Muscle layer of duodenum (tissue), 2 donors: ENCODE results near the gene ZNF593.

ENCODE experiments used
- H3K27ac ChIP-seq: one replicate; pipeline ENCODE4 v1.7.0; 2013; ENCODE audit warnings: mild to moderate bottlenecking, low read length
- H3K27me3 ChIP-seq: one replicate; pipeline ENCODE4 v1.7.0; 2013; ENCODE audit warnings: low read depth, mild to moderate bottlenecking, control low read depth, low read length
- H3K36me3 ChIP-seq, 2 donors: one replicate each; pipeline ENCODE4 v1.7.0; 2013; ENCODE audit warnings: low read length in 2 of 2, control low read depth in 1 of 2, mild to moderate bottlenecking in 1 of 2; ENCODE audit not compliant: insufficient read depth in 2 of 2, control insufficient read depth in 1 of 2
- H3K4me1 ChIP-seq, 2 donors: one replicate each; pipeline ENCODE4 v1.7.0; 2013; ENCODE audit warnings: low read length in 2 of 2, mild to moderate bottlenecking in 2 of 2, control low read depth in 1 of 2, moderate library complexity in 1 of 2; ENCODE audit not compliant: insufficient read depth in 2 of 2, control insufficient read depth in 1 of 2
- H3K4me3 ChIP-seq, 2 donors: one replicate each; pipeline ENCODE4 v1.7.0; 2013; ENCODE audit warnings: low read length in 2 of 2, low read depth in 1 of 2, mild to moderate bottlenecking in 1 of 2
- H3K9me3 ChIP-seq, 2 donors: one replicate each; pipeline ENCODE4 v1.7.0; 2013; ENCODE audit warnings: low read length in 2 of 2, control low read depth in 1 of 2, mild to moderate bottlenecking in 1 of 2; ENCODE audit not compliant: control insufficient read depth in 1 of 2
- donor health status: healthy.

Gene ZNF593

GRCh38 chr1:26164036-26164860, 5.5 kb upstream of the ZNF593 start:
- H3K27ac ChIP-seq, result no peak overlapping the region

GRCh38 chr1:26164861-26165842, 4.6 kb upstream of the ZNF593 start:
- no peak overlapping the region for H3K27ac ChIP-seq
- no peaks in the 10 kb centered on the region for H3K27me3 ChIP-seq
- peaks cover 4 to 25% of the 10 kb centered on the region in 2 donors for H3K4me1 ChIP-seq
- H3K36me3 ChIP-seq, result no peaks in the 10 kb centered on the region
- H3K4me3 ChIP-seq, result peak overlapping the region in 1 of 2 donors; percentile 56
- H3K9me3 ChIP-seq, result no peaks in the 10 kb centered on the region

More at GRCh38 chr1:26164036-26164860, 5.5 kb upstream of the ZNF593 start:
- Histone ChIP-seq H3K4me3 (peak overlapping the region; percentile 21 to 56), H3K9me3 (no peaks in the 10 kb centered on the region), H3K4me1 (peaks cover 2 to 21% of the 10 kb centered on the region in 2 donors), H3K36me3 (no peaks in the 10 kb centered on the region), H3K27me3 (no peaks in the 10 kb centered on the region)

- Histone ChIP-seq H3K27me3 (no peaks in the 10 kb centered on the region), H3K27ac (no peak overlapping the region), H3K4me3 (no peak overlapping the region), H3K9me3 (no peaks in the 10 kb centered on the region), H3K36me3 (no peaks in the 10 kb centered on the region), H3K4me1 (peaks cover 10 to 31% of the 10 kb centered on the region in 2 donors)
Measured at GRCh38 chr1:26166719-26167281, 2.9 kb upstream of the ZNF593 start.

- Histone ChIP-seq H3K9me3 (no peaks in the 10 kb centered on the region), H3K4me1 (peaks cover 10 to 26% of the 10 kb centered on the region in 2 donors), H3K27ac (peak within 1 kb of the TSS; percentile 72)
Measured at GRCh38 chr1:26168410-26169197, 1.1 kb upstream of the ZNF593 start, which contains the start of gene C1orf232. Gene C1orf232, minus strand, starts transcription at chr1:26168963. Its CDS starts 464 bp downstream, at chr1:26168499.

GRCh38 chr1:26169198-26169554, 532 bp upstream of the ZNF593 start:
- no peaks in the 10 kb centered on the region for H3K36me3 ChIP-seq
- H3K9me3 ChIP-seq, result no peaks in the 10 kb centered on the region
- H3K4me1 ChIP-seq, result peaks cover 10 to 22% of the 10 kb centered on the region in 2 donors
- H3K27ac ChIP-seq, result peak overlapping the region; percentile 3
- H3K4me3 ChIP-seq, result peak overlapping the region; percentile 79 to 89
- no peaks in the 10 kb centered on the region for H3K27me3 ChIP-seq

More at GRCh38 chr1:26168410-26169197, 1.1 kb upstream of the ZNF593 start, which contains the start of gene C1orf232:
- Histone ChIP-seq H3K36me3 (no peaks in the 10 kb centered on the region), H3K4me3 (peak within 1 kb of the TSS; percentile 79 to 89), H3K27me3 (no peaks in the 10 kb centered on the region)

- Histone ChIP-seq H3K27ac (peak overlapping the region; percentile 72), H3K36me3 (no peaks in the 10 kb centered on the region), H3K4me1 (peaks cover 10 to 22% of the 10 kb centered on the region in 2 donors)
Measured at GRCh38 chr1:26170472-26170821, 739 bp downstream of the ZNF593 start.

GRCh38 chr1:26171084-26172072, 1.7 kb downstream of the ZNF593 start, which contains the start of gene ZNF593OS:
Gene ZNF593OS, minus strand, starts transcription at chr1:26171832. Its CDS starts 171 bp downstream, at chr1:26171661.
- H3K9me3 ChIP-seq, result no peaks in the 10 kb centered on the region
- H3K4me3 ChIP-seq, result peak within 1 kb of the TSS; percentile 79 to 89
- no peak within 1 kb of the TSS for H3K27ac ChIP-seq
- H3K36me3 ChIP-seq, result no peaks in the 10 kb centered on the region
- peaks cover 10 to 22% of the 10 kb centered on the region in 2 donors for H3K4me1 ChIP-seq
- no peaks in the 10 kb centered on the region for H3K27me3 ChIP-seq

More at GRCh38 chr1:26170472-26170821, 739 bp downstream of the ZNF593 start:
- Histone ChIP-seq H3K4me3 (peak overlapping the region; percentile 79 to 89), H3K9me3 (no peaks in the 10 kb centered on the region), H3K27me3 (no peaks in the 10 kb centered on the region)

GRCh38 chr1:26175346-26175745, 5.6 kb downstream of the ZNF593 start:
- Histone ChIP-seq H3K36me3 (no peaks in the 10 kb centered on the region), H3K27me3 (no peaks in the 10 kb centered on the region), H3K9me3 (no peaks in the 10 kb centered on the region), H3K4me3 (no peak overlapping the region), H3K4me1 (peaks cover 5 to 13% of the 10 kb centered on the region in 2 donors), H3K27ac (no peak overlapping the region)

- H3K27ac ChIP-seq, result no peak within 1 kb of the TSS
- H3K27me3 ChIP-seq, result no peaks in the 10 kb centered on the region
- H3K4me3 ChIP-seq, result no peak within 1 kb of the TSS
- no peaks in the 10 kb centered on the region for H3K9me3 ChIP-seq
- H3K4me1 ChIP-seq, result no peaks in the 10 kb centered on the region
- no peaks in the 10 kb centered on the region for H3K36me3 ChIP-seq
Measured at GRCh38 chr1:26177182-26177684, 7.5 kb downstream of the ZNF593 start, which contains the start of gene CNKSR1. Gene CNKSR1, plus strand, starts transcription at chr1:26177491. Its CDS starts 57 bp downstream, at chr1:26177548.
